K562 (cell line): ENCODE data around the gene NDUFAB1. TPM values are rescaled to one million over a fixed set of nuclear protein-coding genes. Genes with fewer than 3 reads are reported as not detected.

Experiments
- ARNT ChIP-seq, 2 experiments: fragments of 450-650 bp; IDR thresholded peaks; 2 replicates each; pipeline ENCODE4 v1.6.1; 2016; ENCODE audit warnings: mild to moderate bottlenecking in 1 of 2
- BHLHE40 ChIP-seq: IDR thresholded peaks from 2 replicates; pipeline ENCODE4 v1.6.1; 2011; ENCODE audit warnings: low read length, improper control_type of control experiment
- CREB5 ChIP-seq: fragments of 250-450 bp; sonication (Bioruptor Pico); IDR thresholded peaks from 2 replicates; pipeline ENCODE4 v1.5.0; 2020; ENCODE audit warnings: mild to moderate bottlenecking
- FIP1L1 ChIP-seq: fragments of 200-400 bp; formaldehyde crosslinking; IDR thresholded peaks from 2 replicates; pipeline ENCODE4 v1.6.1; 2018; ENCODE audit warnings: mild to moderate bottlenecking, low read depth, low read length; ENCODE audit not compliant: poor library complexity, severe bottlenecking
- FOXK2 ChIP-seq, 2 experiments: fragments of 450-650 bp; IDR thresholded peaks in 1 of 2; conservative IDR thresholded peaks in 1 of 2; 2 replicates each; pipeline ENCODE4 v1.6.1; 2016; ENCODE audit warnings: low read depth in 2 of 2, mild to moderate bottlenecking in 1 of 2
- KLF13 ChIP-seq: fragments of 450-650 bp; IDR thresholded peaks from 2 replicates; pipeline ENCODE4 v1.6.1; 2016; ENCODE audit warnings: missing genetic modification characterization, low read depth, mild to moderate bottlenecking, missing compliant biosample characterization, moderate library complexity, borderline replicate concordance
- NEUROD1 ChIP-seq: fragments of 150-350 bp; IDR thresholded peaks from 2 replicates; pipeline ENCODE4 v1.6.1; 2014; ENCODE audit warnings: borderline replicate concordance, low read length, low read depth; ENCODE audit not compliant: partially characterized antibody
- NFE2L1 ChIP-seq: fragments of 450-650 bp; IDR thresholded peaks from 2 replicates; pipeline ENCODE4 v1.6.1; 2016; ENCODE audit warnings: missing genetic modification characterization, low read depth, mild to moderate bottlenecking, missing compliant biosample characterization, moderate library complexity, borderline replicate concordance
- NFIC ChIP-seq: fragments of 450-650 bp; IDR thresholded peaks from 2 replicates; pipeline ENCODE4 v1.6.1; 2017; ENCODE audit warnings: mild to moderate bottlenecking, inconsistent platforms
- RAD51 ChIP-seq: fragments of 450-650 bp; IDR thresholded peaks from 2 replicates; pipeline ENCODE4 v1.7.1; 2016; ENCODE audit warnings: low read depth, mild to moderate bottlenecking, borderline replicate concordance
- ZBTB43 ChIP-seq: sonication (generic); formaldehyde crosslinking; IDR thresholded peaks from 2 replicates; pipeline ENCODE4 v1.8.0; 2023; ENCODE audit warnings: mild to moderate bottlenecking, missing genetic modification reagents
- ZBTB8A ChIP-seq: fragments of 450-650 bp; IDR thresholded peaks from 2 replicates; pipeline ENCODE4 v1.6.1; 2018; ENCODE audit warnings: mild to moderate bottlenecking, moderate library complexity; ENCODE audit not compliant: partially characterized antibody
- ZFX ChIP-seq: sonication (generic); formaldehyde crosslinking; IDR thresholded peaks from 2 replicates; pipeline ENCODE4 v1.8.0; 2022; ENCODE audit warnings: mild to moderate bottlenecking, missing genetic modification reagents, moderate library complexity
- ZNF280A ChIP-seq: fragments of 450-650 bp; IDR thresholded peaks from 2 replicates; pipeline ENCODE4 v1.6.1; 2018; ENCODE audit warnings: mild to moderate bottlenecking, low read depth; ENCODE audit not compliant: partially characterized antibody
- ZNF347 ChIP-seq: fragments of 450-650 bp; formaldehyde crosslinking; IDR thresholded peaks from 2 replicates; pipeline ENCODE4 v1.4.0; 2020; ENCODE audit warnings: low read depth, mild to moderate bottlenecking, moderate library complexity
- ZNF431 ChIP-seq: sonication (generic); formaldehyde crosslinking; IDR thresholded peaks from 2 replicates; pipeline ENCODE4 v1.8.0; 2022; ENCODE audit warnings: mild to moderate bottlenecking, missing genetic modification reagents
- ZNF551 ChIP-seq: fragments of 250-450 bp; sonication (Bioruptor Pico); IDR thresholded peaks from 2 replicates; pipeline ENCODE4 v1.5.0; 2021; ENCODE audit warnings: mild to moderate bottlenecking, moderate library complexity
- polyA plus RNA-seq, 8 experiments: library from polyadenylated mRNA; depleted of rRNA in 4 of 8; stranded (reverse) in 5 of 8; unstranded in 3 of 8; fragments of >200 nt; fragmentation: Nextera tagmentation in 2 of 8; fragmentation: Illumina TruSeq in 1 of 8; extraction: Ambion mirVana in 2 of 8; extraction: Trizol in 1 of 8; gene quantifications; 2 replicates each; pipeline versions ENCODE4 v1.2.1 to v1.2.3, GENCODE V29; 2011 to 2014; ENCODE audit warnings: inconsistent platforms in 1 of 8, missing spikeins in 1 of 8
- total RNA-seq, 7 experiments: library from RNA; depleted of rRNA in 6 of 7; stranded (reverse); fragments of >200 nt in 6 of 7; fragmentation: Illumina TruSeq in 2 of 7; extraction: Trizol in 2 of 7; gene quantifications; 2 replicates each; pipeline versions ENCODE4 v1.2.1 to v1.2.3, GENCODE V29; 2011 to 2021; ENCODE audit warnings: low replicate concordance in 1 of 7
- TF ChIP-seq, protein P1 (sequence below): conservative IDR thresholded peaks from 2 replicates; pipeline ENCODE4 v1.6.1; 2011; ENCODE audit warnings: low read depth, mild to moderate bottlenecking, low read length; ENCODE audit not compliant: control insufficient read depth
- TF ChIP-seq, protein P2 (sequence below): sonication (generic); formaldehyde crosslinking; IDR thresholded peaks from 2 replicates; pipeline ENCODE4 v1.4.0; 2020; ENCODE audit warnings: mild to moderate bottlenecking, missing genetic modification reagents

Gene NDUFAB1
- total and polyA plus RNA-seq, 9 of the 15 experiments (the other 6 are each of a cell fraction or from before 2014, with no cell fraction given) = 123 to 481 (median 238) TPM

DNA sequence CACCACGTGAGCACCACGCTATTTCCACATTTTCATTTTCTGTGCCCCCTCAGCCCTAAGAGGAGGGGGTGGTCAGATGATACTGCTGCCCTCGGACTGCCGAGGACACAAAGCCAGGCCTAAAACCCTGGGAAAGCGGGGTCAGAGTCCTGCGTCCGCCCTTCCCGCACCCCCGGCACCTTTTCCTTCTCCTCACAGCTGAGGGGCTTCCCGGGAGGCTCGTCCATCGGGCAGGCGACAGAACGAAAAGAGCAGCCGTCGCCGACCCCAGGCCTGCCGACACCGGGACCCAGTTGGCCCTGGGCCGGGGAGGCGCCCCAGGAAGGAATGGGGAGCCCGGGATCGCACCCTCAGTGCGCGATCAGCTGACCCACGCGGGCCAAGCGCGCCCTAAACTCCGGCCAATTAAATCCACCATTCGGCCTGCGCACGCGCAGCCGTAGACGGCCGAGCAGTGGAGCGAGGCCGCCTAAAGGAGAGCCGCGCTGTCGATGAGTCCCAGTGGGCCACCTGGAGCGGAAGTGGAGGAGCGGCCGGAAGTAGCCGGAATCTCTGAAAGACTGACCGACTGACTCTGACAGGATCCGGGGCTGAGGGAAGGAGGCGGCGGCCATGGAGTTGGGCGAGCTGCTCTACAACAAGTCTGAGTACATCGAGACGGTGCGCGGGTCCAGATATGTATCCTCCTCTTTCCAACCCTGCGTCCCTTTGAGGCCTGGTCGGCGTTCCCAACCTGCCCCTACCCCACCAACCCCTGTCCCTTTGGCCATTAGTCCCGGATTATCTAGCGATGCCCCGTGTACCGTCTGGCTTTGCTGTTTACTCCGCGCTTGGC is 45.0 kb upstream of the NDUFAB1 start, which contains the start of the genes DCTN5 and PALB2 (continued):
- TF ChIP-seq, protein P1, sequence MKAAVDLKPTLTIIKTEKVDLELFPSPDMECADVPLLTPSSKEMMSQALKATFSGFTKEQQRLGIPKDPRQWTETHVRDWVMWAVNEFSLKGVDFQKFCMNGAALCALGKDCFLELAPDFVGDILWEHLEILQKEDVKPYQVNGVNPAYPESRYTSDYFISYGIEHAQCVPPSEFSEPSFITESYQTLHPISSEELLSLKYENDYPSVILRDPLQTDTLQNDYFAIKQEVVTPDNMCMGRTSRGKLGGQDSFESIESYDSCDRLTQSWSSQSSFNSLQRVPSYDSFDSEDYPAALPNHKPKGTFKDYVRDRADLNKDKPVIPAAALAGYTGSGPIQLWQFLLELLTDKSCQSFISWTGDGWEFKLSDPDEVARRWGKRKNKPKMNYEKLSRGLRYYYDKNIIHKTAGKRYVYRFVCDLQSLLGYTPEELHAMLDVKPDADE = peak; percentile 92
- peak; percentile 64 for TF ChIP-seq NFIC
- no peak for TF ChIP-seq NFE2L1
- peak; percentile 89 for TF ChIP-seq RAD51
- 0 out of 4 replicates have a peak, but pooled peaks of 1 of the 2 experiments have one; percentile 40 for TF ChIP-seq ARNT (IDR thresholded peaks at IDR 0.05)
- TF ChIP-seq KLF13 (tag) = no peak
- TF ChIP-seq ZNF280A = no peak
- TF ChIP-seq NEUROD1 = peak; percentile 39
- no peak for TF ChIP-seq ZNF551 (CRISPR knock-in tag)
- TF ChIP-seq ZBTB43 (CRISPR knock-in tag) = 0 out of 2 replicates have a peak, but pooled peaks have one; percentile 78
- TF ChIP-seq, protein P2, sequence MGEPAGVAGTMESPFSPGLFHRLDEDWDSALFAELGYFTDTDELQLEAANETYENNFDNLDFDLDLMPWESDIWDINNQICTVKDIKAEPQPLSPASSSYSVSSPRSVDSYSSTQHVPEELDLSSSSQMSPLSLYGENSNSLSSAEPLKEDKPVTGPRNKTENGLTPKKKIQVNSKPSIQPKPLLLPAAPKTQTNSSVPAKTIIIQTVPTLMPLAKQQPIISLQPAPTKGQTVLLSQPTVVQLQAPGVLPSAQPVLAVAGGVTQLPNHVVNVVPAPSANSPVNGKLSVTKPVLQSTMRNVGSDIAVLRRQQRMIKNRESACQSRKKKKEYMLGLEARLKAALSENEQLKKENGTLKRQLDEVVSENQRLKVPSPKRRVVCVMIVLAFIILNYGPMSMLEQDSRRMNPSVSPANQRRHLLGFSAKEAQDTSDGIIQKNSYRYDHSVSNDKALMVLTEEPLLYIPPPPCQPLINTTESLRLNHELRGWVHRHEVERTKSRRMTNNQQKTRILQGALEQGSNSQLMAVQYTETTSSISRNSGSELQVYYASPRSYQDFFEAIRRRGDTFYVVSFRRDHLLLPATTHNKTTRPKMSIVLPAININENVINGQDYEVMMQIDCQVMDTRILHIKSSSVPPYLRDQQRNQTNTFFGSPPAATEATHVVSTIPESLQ (CRISPR knock-in tag) = peak; percentile 93
- peak; percentile 80 for TF ChIP-seq ZFX
- peak; percentile 93 for TF ChIP-seq BHLHE40
- TF ChIP-seq ZNF431 (CRISPR knock-in tag) = no peak; the same call in 1 of the 2 replicates
- peak; percentile 94 for TF ChIP-seq FIP1L1
- TF ChIP-seq ZNF347 (CRISPR knock-in tag) = no peak
- no peak for TF ChIP-seq ZBTB8A
- peak; percentile 6 to 69; a peak in 2 of 4 replicates for TF ChIP-seq FOXK2 (conservative IDR thresholded peaks at IDR 0.05 in 1 of 2, IDR thresholded peaks at IDR 0.05 in 1 of 2; ENCODE audit: low read depth in 2 of 2)
- TF ChIP-seq CREB5 (CRISPR knock-in tag) = no peak
